ENCODE measurements around the gene A2M. TPM values are rescaled to one million over a fixed set of nuclear protein-coding genes. Genes with fewer than 3 reads are reported as not detected.

Gene A2M
- polyA plus RNA-seq, 2 of the 4 experiments (the other 2 are of a cell fraction) = not detected

DNA sequence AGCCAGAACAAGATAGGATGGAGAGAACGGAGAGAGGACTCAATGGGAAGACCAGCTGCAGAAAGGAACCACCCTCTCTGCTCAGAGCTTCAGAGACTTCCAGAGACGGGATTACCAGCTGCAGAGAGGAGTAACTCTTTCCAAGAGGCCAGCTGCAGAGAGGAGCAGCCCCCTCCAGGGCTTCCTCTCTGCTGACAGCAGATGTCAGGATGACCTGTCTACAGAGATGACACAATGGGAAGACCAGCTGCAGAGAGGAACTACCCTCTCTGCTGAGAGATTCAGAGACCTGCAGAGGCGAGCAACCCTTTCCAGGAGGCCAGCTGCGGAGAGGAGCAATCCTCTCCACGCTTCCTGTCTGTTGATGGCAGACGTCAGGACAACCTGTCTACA, 64.6 kb downstream of the A2M start (continued):
- TF ChIP-seq REST (IDR thresholded peaks at IDR 0.05) (no peak), EP300 (IDR thresholded peaks at IDR 0.05) (no peak), HOXB13 (CRISPR knock-in tag; IDR thresholded peaks at IDR 0.05; ENCODE audit: low read depth) (no peak)

GRCh38 chr12:9050521-9051157, 65.1 kb downstream of the A2M start:
- peak; percentile 10 to 43; a peak in 3 of 6 replicates for ATAC-seq
- Histone ChIP-seq H3K4me2 (peak overlapping the region; percentile 17; the same call in 1 of the 3 replicates), H3K27ac (no peak overlapping the region), H3K4me1 (no peaks in the 10 kb centered on the region), H3K9me3 (no peaks in the 10 kb centered on the region), H3K4me3 (no peak overlapping the region)
- ChIA-PET CTCF (interaction anchor here (0.6 to 4.8 kb wide), 32 partner anchors 9 to 942 kb away, joined by 3 to 30 read pairs (median 6); partner anchors contain the start of genes M6PR, MFAP5 and PHC1), POLR2A (no interaction called here)
- FAIRE-seq = no peak
- no peak for TF ChIP-seq ZFP36 (IDR thresholded peaks at IDR 0.05; ENCODE audit: borderline replicate concordance, partially characterized antibody)
- no peak for TF ChIP-seq FOXS1 (CRISPR knock-in tag; IDR thresholded peaks at IDR 0.05)
- no peak for TF ChIP-seq CTCF (IDR thresholded peaks at IDR 0.05)
- no peak for TF ChIP-seq EHMT2 (IDR thresholded peaks at IDR 0.05; ENCODE audit: low read depth)
- no peak for TF ChIP-seq POLR2AphosphoS2 (conservative IDR thresholded peaks at IDR 0.05; ENCODE audit: low read length)
- no peak for DNase-seq (ENCODE audit: low read depth in 1 of 2, low spot score in 1 of 2)
- 26% methylated on average over 6 of the region's 15 CpGs for WGBS (ENCODE audit: missing lambda C conversion rate)

DNA sequence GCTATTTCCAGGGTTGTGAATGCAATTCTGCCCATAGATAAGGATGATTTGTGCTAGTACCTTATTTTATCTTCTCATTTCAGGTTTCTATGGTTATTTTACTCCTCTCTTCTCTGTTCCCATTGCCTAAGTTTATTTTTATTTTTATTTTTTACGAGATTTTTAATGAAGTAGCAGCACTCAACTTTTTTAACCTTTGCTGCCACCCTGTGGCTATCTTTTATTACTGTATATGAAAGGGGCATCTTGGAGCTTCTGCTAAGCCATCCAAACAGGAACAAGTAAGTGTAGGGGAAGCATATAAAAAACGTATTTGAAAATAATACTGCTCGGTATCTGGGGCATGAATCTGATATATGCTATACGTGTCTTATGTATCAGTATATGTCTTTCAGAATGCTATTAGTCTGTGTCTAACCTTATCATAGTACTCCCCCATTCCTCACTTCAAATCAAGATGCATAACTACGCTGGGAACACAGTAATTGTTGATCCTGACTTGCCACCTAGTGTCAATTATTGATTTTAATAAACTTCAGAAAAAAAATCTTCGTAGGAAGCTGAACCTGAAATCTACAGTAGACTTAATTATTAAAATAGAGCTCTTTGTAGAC, 66.1 kb downstream of the A2M start:
- ATAC-seq = peak; percentile 70 to 91; a peak in 3 of 6 replicates
- no peak overlapping the region for H3K27ac ChIP-seq
- POLR2A ChIA-PET = interaction anchor here (0.7 to 0.9 kb wide), 2 partner anchors 22 to 100 kb away, joined by 3 to 4 read pairs; partner anchors contain the start of gene M6PR

More for the DNA sequence above, 66.1 kb downstream of the A2M start:
- Histone ChIP-seq H3K4me1 (no peaks in the 10 kb centered on the region), H3K9me3 (no peaks in the 10 kb centered on the region), H3K4me2 (no peak overlapping the region), H3K4me3 (no peak overlapping the region)
- FAIRE-seq = no peak
- 11% methylated on average over 6 of the region's 6 CpGs for WGBS (ENCODE audit: missing lambda C conversion rate)
- CTCF ChIA-PET = interaction anchor here (0.5 to 4.8 kb wide), 52 partner anchors 8 to 941 kb away, joined by 3 to 30 read pairs (median 4); partner anchors contain the start of genes M6PR, MFAP5 and PHC1
- DNase-seq (ENCODE audit: low read depth in 1 of 2, low spot score in 1 of 2) = peak; percentile 34 to 57
- peak; percentile 60 for TF ChIP-seq SMC3 (IDR thresholded peaks at IDR 0.05)
- peak; percentile 68 to 71 for TF ChIP-seq RAD21 (conservative IDR thresholded peaks at IDR 0.05 in 1 of 2, IDR thresholded peaks at IDR 0.05 in 1 of 2)
- TF ChIP-seq RCOR1 (IDR thresholded peaks at IDR 0.05; ENCODE audit: low read depth, low read length) = no peak
- no peak for TF ChIP-seq NR3C1 (IDR thresholded peaks at IDR 0.05)
- TF ChIP-seq, protein P1, sequence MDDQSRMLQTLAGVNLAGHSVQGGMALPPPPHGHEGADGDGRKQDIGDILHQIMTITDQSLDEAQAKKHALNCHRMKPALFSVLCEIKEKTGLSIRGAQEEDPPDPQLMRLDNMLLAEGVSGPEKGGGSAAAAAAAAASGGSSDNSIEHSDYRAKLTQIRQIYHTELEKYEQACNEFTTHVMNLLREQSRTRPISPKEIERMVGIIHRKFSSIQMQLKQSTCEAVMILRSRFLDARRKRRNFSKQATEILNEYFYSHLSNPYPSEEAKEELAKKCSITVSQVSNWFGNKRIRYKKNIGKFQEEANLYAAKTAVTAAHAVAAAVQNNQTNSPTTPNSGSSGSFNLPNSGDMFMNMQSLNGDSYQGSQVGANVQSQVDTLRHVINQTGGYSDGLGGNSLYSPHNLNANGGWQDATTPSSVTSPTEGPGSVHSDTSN (IDR thresholded peaks at IDR 0.05) = no peak
- TF ChIP-seq EHF (CRISPR knock-in tag; IDR thresholded peaks at IDR 0.05) = no peak
- peak; percentile 79 for TF ChIP-seq CTCF (IDR thresholded peaks at IDR 0.05)
- no peak for TF ChIP-seq BCL3 (IDR thresholded peaks at IDR 0.05)
- TF ChIP-seq SREBF2 (IDR thresholded peaks at IDR 0.05) = no peak
- no peak for TF ChIP-seq HEYL (CRISPR knock-in tag; IDR thresholded peaks at IDR 0.05)
- no peak for TF ChIP-seq TFCP2L1 (CRISPR knock-in tag; IDR thresholded peaks at IDR 0.05)
